A549 (cell line): ENCODE data around the gene AP2B1. TPM values are rescaled to one million over a fixed set of nuclear protein-coding genes. Genes with fewer than 3 reads are reported as not detected.
"Not testable (repeated sequence)": the region's sequence is repeated elsewhere in the genome, so short reads cannot be mapped to it uniquely, and the experiment has no call there.

Experiments used
- ATAC-seq, 2 experiments: fragments of 200-7000 bp in 1 of 2; fragments of >200 bp in 1 of 2; cut with Nextera tagmentation in 1 of 2; cut with Tn5 transposase in 1 of 2; 3 replicates each; pipeline versions ENCODE4 v1.8.0 to v1.9.1; 2018 to 2020; ENCODE audit warnings: mild to moderate bottlenecking in 1 of 2, moderate library complexity in 1 of 2
- CTCF ChIA-PET: fragments of 300-600 bp; sonication (Branson Sonifier 250); formaldehyde crosslinking; extraction: SDS; loops from one replicate; lab custom pipeline; 2021; ENCODE audit warnings: antibody characterized with exemption, inconsistent platforms; lab: Yijun Ruan, JAX
- POLR2A ChIA-PET: fragments of 350-600 bp; formaldehyde crosslinking; extraction: SDS; loops from one replicate; lab custom pipeline; 2021; ENCODE audit warnings: antibody characterized with exemption, inconsistent platforms; lab: Yijun Ruan, JAX
- DNase-seq, 2 experiments: peaks; one replicate each; pipeline versions ENCODE4 v3.0.0 to v3.0.0-alpha.2; 2011 to 2016; ENCODE audit warnings: low read depth in 1 of 2, low spot score in 1 of 2
- FAIRE-seq: peaks from 2 replicates; lab custom pipeline; 2011; peaks lifted over from hg19 to GRCh38; lab: Jason Lieb, UNC
- H3K27ac ChIP-seq, 2 experiments: fragments of >200 bp; sonication (Bioruptor Twin); formaldehyde crosslinking; 3 replicates each; pipeline ENCODE4 v1.5.1; 2016 to 2017
- H3K4me1 ChIP-seq: fragments of >200 bp; sonication (Bioruptor Twin); formaldehyde crosslinking; 3 replicates; pipeline ENCODE4 v1.6.1; 2016
- H3K4me2 ChIP-seq: fragments of >200 bp; sonication (Bioruptor Twin); formaldehyde crosslinking; 3 replicates; pipeline ENCODE4 v1.6.1; 2016
- H3K4me3 ChIP-seq: fragments of >200 bp; sonication (Bioruptor Twin); formaldehyde crosslinking; 3 replicates; pipeline ENCODE4 v1.5.1; 2016
- H3K9me3 ChIP-seq: fragments of >200 bp; sonication (Bioruptor Twin); formaldehyde crosslinking; 3 replicates; pipeline ENCODE4 v1.6.1; 2016
- BHLHE40 ChIP-seq: IDR thresholded peaks from 2 replicates; pipeline ENCODE4 v1.6.1; 2012; ENCODE audit warnings: low read depth, low read length, inconsistent platforms
- CHD4 ChIP-seq: fragments of 200-600 bp; sonication (generic); IDR thresholded peaks from 2 replicates; pipeline ENCODE4 v1.6.1; 2016; ENCODE audit warnings: antibody characterized with exemption, mild to moderate bottlenecking, borderline replicate concordance
- ELK1 ChIP-seq: fragments of 150-350 bp; IDR thresholded peaks from 2 replicates; pipeline ENCODE4 v1.6.1; 2014; ENCODE audit warnings: low read depth, mild to moderate bottlenecking, low read length
- FOSL2 ChIP-seq, 2 experiments: fragments of 450-650 bp in 1 of 2; fragments of >200 bp in 1 of 2; sonication (Bioruptor Twin) in 1 of 2; formaldehyde crosslinking; IDR thresholded peaks; 2 replicates each; pipeline versions ENCODE4 v1.5.0 to v1.6.1; 2016 to 2020; ENCODE audit warnings: mild to moderate bottlenecking in 1 of 2, moderate library complexity in 1 of 2
- FOXS1 ChIP-seq: fragments of 250-450 bp; sonication (Bioruptor Pico); IDR thresholded peaks from 2 replicates; pipeline ENCODE4 v1.5.0; 2020; ENCODE audit warnings: mild to moderate bottlenecking, moderate library complexity
- GATA3 ChIP-seq: IDR thresholded peaks from 2 replicates; pipeline ENCODE4 v1.6.1; 2012; ENCODE audit warnings: borderline replicate concordance
- HDAC2 ChIP-seq: fragments of 200-600 bp; sonication (generic); IDR thresholded peaks from 2 replicates; pipeline ENCODE4 v1.6.1; 2016
- HMGXB4 ChIP-seq: fragments of 250-450 bp; sonication (Bioruptor Pico); IDR thresholded peaks from 2 replicates; pipeline ENCODE4 v1.5.0; 2021; ENCODE audit warnings: mild to moderate bottlenecking, moderate library complexity, borderline replicate concordance
- HOXB5 ChIP-seq: fragments of 250-450 bp; sonication (Bioruptor Pico); IDR thresholded peaks from 2 replicates; pipeline ENCODE4 v1.5.0; 2020; ENCODE audit warnings: mild to moderate bottlenecking, moderate library complexity
- JUN ChIP-seq, 2 experiments: fragments of >200 bp; sonication (Bioruptor Twin); formaldehyde crosslinking; IDR thresholded peaks; 2 replicates in 1 of 2; 3 replicates in 1 of 2; pipeline ENCODE4 v1.6.1; 2016 to 2017
- KDM5A ChIP-seq: fragments of 200-600 bp; sonication (generic); IDR thresholded peaks from 2 replicates; pipeline ENCODE4 v1.6.1; 2016; ENCODE audit warnings: antibody characterized with exemption, mild to moderate bottlenecking
- MAX ChIP-seq: IDR thresholded peaks from 2 replicates; pipeline ENCODE4 v1.6.1; 2012
- NR3C1 ChIP-seq: fragments of >200 bp; sonication (Bioruptor Twin); formaldehyde crosslinking; IDR thresholded peaks from 3 replicates; pipeline ENCODE4 v1.6.1; 2017
- POLR2A ChIP-seq: IDR thresholded peaks from 2 replicates; pipeline ENCODE4 v1.6.1; 2012; ENCODE audit warnings: mild to moderate bottlenecking, low read length
- RARB ChIP-seq: fragments of 250-450 bp; sonication (Bioruptor Pico); IDR thresholded peaks from 2 replicates; pipeline ENCODE4 v1.8.0; 2021; ENCODE audit warnings: mild to moderate bottlenecking, moderate library complexity
- RFX5 ChIP-seq: fragments of 450-650 bp; IDR thresholded peaks from 2 replicates; pipeline ENCODE4 v1.7.1; 2014; ENCODE audit warnings: antibody characterized with exemption, mild to moderate bottlenecking, moderate library complexity
- SMC3 ChIP-seq: fragments of >200 bp; sonication (Bioruptor Twin); formaldehyde crosslinking; IDR thresholded peaks from 3 replicates; pipeline ENCODE4 v1.6.1; 2018; ENCODE audit warnings: inconsistent platforms
- USF2 ChIP-seq: fragments of 450-650 bp; IDR thresholded peaks from 2 replicates; pipeline ENCODE4 v1.6.1; 2014; ENCODE audit warnings: antibody characterized with exemption
- ZFP36 ChIP-seq: fragments of 450-650 bp; IDR thresholded peaks from 2 replicates; pipeline ENCODE4 v1.6.1; 2014; ENCODE audit warnings: borderline replicate concordance; ENCODE audit not compliant: partially characterized antibody
- ZNF302 ChIP-seq: fragments of 250-450 bp; sonication (Bioruptor Pico); IDR thresholded peaks from 2 replicates; pipeline ENCODE4 v1.9.0; 2021; ENCODE audit warnings: inconsistent platforms, mild to moderate bottlenecking, moderate library complexity
- ZSCAN20 ChIP-seq: fragments of 250-450 bp; sonication (Bioruptor Pico); IDR thresholded peaks from 2 replicates; pipeline ENCODE4 v1.8.0; 2022; ENCODE audit warnings: mild to moderate bottlenecking, moderate library complexity
- WGBS: methylation state at CpG from one replicate; pipeline ENCODE4 v1.1.6; 2017; ENCODE audit errors: missing lambda C conversion rate; 5-methylcytosine and 5-hydroxymethylcytosine counted together
- polyA plus RNA-seq, 4 experiments: library from polyadenylated mRNA; depleted of rRNA in 3 of 4; stranded (reverse); fragments of >200 nt; fragmentation: RNase III in 1 of 4; extraction: RNeasy Plus Mini Kit Qiagen cat#74134 plus additional on column Dnase treatment in 1 of 4; gene quantifications; 2 replicates in 3 of 4; 3 replicates in 1 of 4; pipeline ENCODE4 v1.2.3, GENCODE V29; 2011 to 2017

AP2B1 gene
- polyA plus RNA-seq, 2 of the 4 experiments (the other 2 are of a cell fraction) = 110 to 278 TPM

- no peaks in the 10 kb centered on the region for H3K9me3 ChIP-seq
- no peak overlapping the region for H3K4me2 ChIP-seq
- ChIA-PET POLR2A (no interaction called here), CTCF (interaction anchor here (1.2 to 1.6 kb wide), 2 partner anchors 21 to 46 kb away, joined by 3 to 5 read pairs; no protein-coding TSS in a partner anchor)
- FAIRE-seq = no peak
- DNase-seq = no peak
- H3K27ac ChIP-seq = no peak overlapping the region
- no peak for ATAC-seq
- WGBS = 86% methylated on average over 5 of the region's 5 CpGs
- H3K4me3 ChIP-seq = no peak overlapping the region
- TF ChIP-seq ELK1 = no peak
- no peak for TF ChIP-seq SMC3
- no peak for TF ChIP-seq ZNF302 (CRISPR knock-in tag)
- no peak for TF ChIP-seq MAX
- TF ChIP-seq FOXS1 (CRISPR knock-in tag) = no peak
- TF ChIP-seq HDAC2 = no peak
- no peak for TF ChIP-seq RFX5
- TF ChIP-seq FOSL2 (IDR thresholded peaks at IDR 0.05) = no peak
- no peak for TF ChIP-seq FOSL2 (CRISPR knock-in tag; IDR thresholded peaks at IDR 0.05)
- peaks cover 14% of the 10 kb centered on the region for H3K4me1 ChIP-seq
Measured at GRCh38 chr17:35701491-35701890, 114.4 kb downstream of the AP2B1 start.

- POLR2A ChIA-PET, H3K4me2 ChIP-seq, FAIRE-seq, H3K9me3 ChIP-seq, H3K4me3 ChIP-seq, ATAC-seq, H3K27ac ChIP-seq, DNase-seq: not testable (repeated sequence)
- H3K4me1 ChIP-seq = peaks cover 18% of the 10 kb centered on the region
- CTCF ChIA-PET = interaction anchor here (0.7 to 3.4 kb wide), 4 partner anchors 44 to 856 kb away, joined by 3 to 18 read pairs (median 9); no protein-coding TSS in a partner anchor
- 91% methylated on average over 2 of the region's 2 CpGs for WGBS
Measured at GRCh38 chr17:35703308-35703707, 116.2 kb downstream of the AP2B1 start.

GRCh38 chr17:35705230-35705629, 118.1 kb downstream of the AP2B1 start:
- peak overlapping the region; percentile 1; the same call in 1 of the 3 replicates for H3K4me2 ChIP-seq
- peak overlapping the region in 1 of 2 experiments; percentile 1; a peak in 2 of 6 replicates for H3K27ac ChIP-seq
- TF ChIP-seq NR3C1 (no peak), HDAC2 (no peak), HMGXB4 (CRISPR knock-in tag) (no peak)
- TF ChIP-seq, all 56 proteins: peak for 0
- WGBS = 92% methylated on average over 1 of the region's 1 CpG
- H3K9me3 ChIP-seq = no peaks in the 10 kb centered on the region
- CTCF ChIA-PET = interaction anchor here (0.9 to 3.4 kb wide), 6 partner anchors 10 to 99 kb away, joined by 3 to 18 read pairs (median 6); no protein-coding TSS in a partner anchor
- H3K4me1 ChIP-seq = peaks cover 31% of the 10 kb centered on the region
- 0 out of 6 replicates have a peak, but pooled peaks of 1 of the 2 experiments have one; percentile 25 for ATAC-seq
- no peak for DNase-seq
- FAIRE-seq = no peak
- POLR2A ChIA-PET = no interaction called here
- no peak overlapping the region for H3K4me3 ChIP-seq

GRCh38 chr17:35705705-35706104, 118.6 kb downstream of the AP2B1 start:
- POLR2A ChIA-PET = no interaction called here
- H3K4me1 ChIP-seq = peaks cover 31% of the 10 kb centered on the region
- no peak for TF ChIP-seq ZNF302 (CRISPR knock-in tag)
- TF ChIP-seq RARB (CRISPR knock-in tag) = no peak
- TF ChIP-seq KDM5A = no peak
- no peak for TF ChIP-seq POLR2A
- no peak for TF ChIP-seq BHLHE40
- TF ChIP-seq ZSCAN20 (CRISPR knock-in tag) = no peak
- TF ChIP-seq JUN (IDR thresholded peaks at IDR 0.05) = no peak
- TF ChIP-seq USF2 = no peak
- TF ChIP-seq HOXB5 (CRISPR knock-in tag) = no peak
- TF ChIP-seq GATA3 = no peak
- TF ChIP-seq ZFP36 = no peak
- no peak for TF ChIP-seq CHD4
- H3K9me3 ChIP-seq = no peaks in the 10 kb centered on the region
- CTCF ChIA-PET = interaction anchor here (0.9 to 3.4 kb wide), 6 partner anchors 11 to 98 kb away, joined by 3 to 18 read pairs (median 6); no protein-coding TSS in a partner anchor
- DNase-seq (no peak), ATAC-seq (peak; percentile 28 to 64; a peak in 4 of 6 replicates), FAIRE-seq (no peak)
- no peak overlapping the region; a peak in 2 of 6 replicates for H3K27ac ChIP-seq
- H3K4me3 ChIP-seq = no peak overlapping the region
- H3K4me2 ChIP-seq = peak overlapping the region; percentile 1; the same call in 1 of the 3 replicates
- WGBS = 45% methylated on average over 5 of the region's 5 CpGs
